Measurements from ENCODE around the gene PCAT6.
"Not testable (repeated sequence)": the region's sequence is repeated elsewhere in the genome, so short reads cannot be mapped to it uniquely, and the experiment has no call there.

The PCAT6 gene

GRCh38 chr1:202810615-202811295 is at the start of gene PCAT6:
TSS of gene PCAT6 (plus strand) at chr1:202810954.
- peak within 1 kb of the TSS; percentile 23 for H3K27ac Mint-ChIP-seq (ENCODE audit: low read depth)
- peak; percentile 63 to 72 for DNase-seq (ENCODE audit: low spot score in 2 of 2)
- H3K36me3 Mint-ChIP-seq (ENCODE audit: insufficient read depth): peaks cover 4% of the 10 kb centered on the region

GRCh38 chr1:202762019-202762418 is 48.7 kb upstream of the PCAT6 start:
- Mint-ChIP-seq H3K4me3 (no peak overlapping the region), H3K27me3 (no peaks in the 10 kb centered on the region), H3K9me3 (no peaks in the 10 kb centered on the region), H3K4me1 (no peaks in the 10 kb centered on the region), H3K36me3 (ENCODE audit: insufficient read depth) (peaks cover 41% of the 10 kb centered on the region), H3K27ac (ENCODE audit: low read depth) (peak overlapping the region; percentile 58)
- DNase-seq (ENCODE audit: low spot score in 2 of 2): no peak
- no peak for ATAC-seq (replicated peaks; ENCODE audit: extremely low read depth, poor library complexity, severe bottlenecking)

More at GRCh38 chr1:202810615-202811295, at the start of gene PCAT6:
- H3K9me3 Mint-ChIP-seq: no peaks in the 10 kb centered on the region
- H3K4me3 Mint-ChIP-seq: peak within 1 kb of the TSS; percentile 77
- peaks cover 36% of the 10 kb centered on the region for H3K4me1 Mint-ChIP-seq
- ATAC-seq (replicated peaks; ENCODE audit: extremely low read depth, poor library complexity, severe bottlenecking): peak; percentile 64
- H3K27me3 Mint-ChIP-seq: no peaks in the 10 kb centered on the region

- ATAC-seq (replicated peaks; ENCODE audit: extremely low read depth, poor library complexity, severe bottlenecking) (no peak), DNase-seq (ENCODE audit: low spot score in 2 of 2) (no peak)
- no peak overlapping the region for H3K4me3 Mint-ChIP-seq
- no peaks in the 10 kb centered on the region for H3K4me1 Mint-ChIP-seq
- no peak overlapping the region for H3K27ac Mint-ChIP-seq (ENCODE audit: low read depth)
- no peaks in the 10 kb centered on the region for H3K9me3 Mint-ChIP-seq
- H3K27me3 Mint-ChIP-seq: no peaks in the 10 kb centered on the region
- H3K36me3 Mint-ChIP-seq (ENCODE audit: insufficient read depth): peaks cover 27% of the 10 kb centered on the region
Measured at GRCh38 chr1:202765721-202766120, 45.0 kb upstream of the PCAT6 start.

DNA sequence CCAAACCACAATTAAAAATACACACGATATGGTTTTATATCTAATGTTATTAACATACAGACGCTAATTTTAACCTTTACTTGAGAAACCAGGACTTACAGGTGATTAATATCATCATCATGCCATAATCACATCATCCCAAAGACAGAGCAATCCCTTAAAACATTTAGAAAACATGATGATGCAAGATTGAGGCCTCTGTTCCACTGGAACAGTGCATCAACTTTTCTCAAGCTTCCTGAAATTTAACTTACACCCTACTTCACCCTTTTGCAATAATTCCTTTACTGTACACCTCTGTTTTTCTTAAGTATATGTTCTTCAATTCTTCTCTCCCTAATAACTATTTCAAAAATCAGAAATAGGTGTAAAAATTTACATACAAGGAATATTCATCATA is 40.6 kb upstream of the PCAT6 start:
- Mint-ChIP-seq H3K4me1 (no peaks in the 10 kb centered on the region), H3K4me3 (no peak overlapping the region), H3K27me3 (no peaks in the 10 kb centered on the region), H3K36me3 (ENCODE audit: insufficient read depth) (peaks cover 37% of the 10 kb centered on the region), H3K9me3 (no peaks in the 10 kb centered on the region), H3K27ac (ENCODE audit: low read depth) (no peak overlapping the region)
- no peak for ATAC-seq (replicated peaks; ENCODE audit: extremely low read depth, poor library complexity, severe bottlenecking)
- no peak for DNase-seq (ENCODE audit: low spot score in 2 of 2)

DNA sequence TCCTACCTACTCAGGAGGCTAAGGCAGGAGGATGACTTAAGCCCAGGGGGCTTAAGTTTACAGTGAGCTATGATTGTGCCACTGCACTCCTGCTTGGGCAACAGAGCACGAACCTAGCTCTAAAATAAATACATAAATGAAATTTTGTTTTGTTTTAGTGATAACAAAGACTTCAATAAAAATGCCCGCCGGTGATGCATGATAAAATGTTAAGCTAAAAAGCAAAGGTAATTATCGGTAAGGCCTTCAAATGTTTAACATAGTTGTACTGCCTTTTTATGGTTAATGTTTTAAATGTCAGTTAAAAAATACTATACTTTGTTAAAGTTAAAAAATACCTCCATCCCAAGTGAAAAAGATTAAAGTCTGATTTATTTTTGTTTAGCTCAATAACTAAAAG is 29.6 kb upstream of the PCAT6 start:
- Mint-ChIP-seq H3K27me3 (no peaks in the 10 kb centered on the region), H3K4me3 (no peak overlapping the region), H3K27ac (ENCODE audit: low read depth) (no peak overlapping the region), H3K9me3 (no peaks in the 10 kb centered on the region), H3K36me3 (ENCODE audit: insufficient read depth) (peaks cover 5% of the 10 kb centered on the region), H3K4me1 (peaks cover 14% of the 10 kb centered on the region)
- ATAC-seq (replicated peaks; ENCODE audit: extremely low read depth, poor library complexity, severe bottlenecking): no peak
- DNase-seq (ENCODE audit: low spot score in 2 of 2): no peak

- H3K27ac Mint-ChIP-seq (ENCODE audit: low read depth): no peak overlapping the region
- no peaks in the 10 kb centered on the region for H3K36me3 Mint-ChIP-seq (ENCODE audit: insufficient read depth)
- peaks cover 16% of the 10 kb centered on the region for H3K4me1 Mint-ChIP-seq
- DNase-seq (ENCODE audit: low spot score in 2 of 2) (no peak), ATAC-seq (replicated peaks; ENCODE audit: extremely low read depth, poor library complexity, severe bottlenecking) (no peak)
- no peaks in the 10 kb centered on the region for H3K9me3 Mint-ChIP-seq
- no peaks in the 10 kb centered on the region for H3K27me3 Mint-ChIP-seq
- H3K4me3 Mint-ChIP-seq: no peak overlapping the region
Measured at GRCh38 chr1:202786804-202787203, 23.9 kb upstream of the PCAT6 start.

GRCh38 chr1:202788800-202789199 is 22.0 kb upstream of the PCAT6 start:
- no peaks in the 10 kb centered on the region for H3K36me3 Mint-ChIP-seq (ENCODE audit: insufficient read depth)
- H3K4me1 Mint-ChIP-seq: peaks cover 16% of the 10 kb centered on the region
- no peak overlapping the region for H3K27ac Mint-ChIP-seq (ENCODE audit: low read depth)
- DNase-seq (ENCODE audit: low spot score in 2 of 2): no peak
- no peak for ATAC-seq (replicated peaks; ENCODE audit: extremely low read depth, poor library complexity, severe bottlenecking)
- no peaks in the 10 kb centered on the region for H3K27me3 Mint-ChIP-seq
- no peaks in the 10 kb centered on the region for H3K9me3 Mint-ChIP-seq
- no peak overlapping the region for H3K4me3 Mint-ChIP-seq

GRCh38 chr1:202791077-202791747 is 19.5 kb upstream of the PCAT6 start:
- no peak for DNase-seq (ENCODE audit: low spot score in 2 of 2)
- no peak overlapping the region for H3K27ac Mint-ChIP-seq (ENCODE audit: low read depth)

DNA sequence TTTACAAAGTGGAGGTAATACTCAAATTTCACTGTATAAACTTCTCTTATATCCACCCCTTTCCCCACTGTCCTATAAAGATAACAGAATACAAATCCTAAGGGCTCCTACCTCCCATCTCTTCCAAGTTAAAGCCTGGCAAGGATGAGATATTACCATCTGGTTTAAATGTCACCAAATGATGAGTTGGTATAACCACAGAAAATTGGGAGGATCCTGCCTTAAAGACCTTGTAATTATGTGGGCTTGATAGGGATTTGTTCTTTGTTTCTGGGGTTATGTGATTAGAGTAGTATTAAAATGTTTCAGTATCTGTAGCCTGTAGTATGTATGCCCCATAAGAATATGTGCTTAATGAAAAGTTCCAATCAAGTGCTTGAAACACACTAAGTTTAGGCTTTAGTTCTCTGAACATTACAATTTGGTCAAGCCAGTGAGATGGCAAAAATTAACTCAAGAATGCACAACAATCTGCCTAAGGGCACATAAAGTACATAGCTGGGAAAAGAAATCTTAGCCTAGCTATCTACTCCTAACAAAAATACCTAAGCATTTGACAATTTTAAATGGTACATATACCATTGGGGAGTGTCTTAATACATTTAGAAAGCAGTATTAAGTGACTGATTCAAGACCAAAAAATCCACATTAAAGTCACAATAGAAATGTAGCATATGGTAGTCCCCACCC is 16.6 kb upstream of the PCAT6 start:
- H3K36me3 Mint-ChIP-seq (ENCODE audit: insufficient read depth): no peaks in the 10 kb centered on the region
- H3K9me3 Mint-ChIP-seq: no peaks in the 10 kb centered on the region
- ATAC-seq (replicated peaks; ENCODE audit: extremely low read depth, poor library complexity, severe bottlenecking) (no peak), DNase-seq (ENCODE audit: low spot score in 2 of 2) (no peak)
- no peaks in the 10 kb centered on the region for H3K27me3 Mint-ChIP-seq
- H3K27ac Mint-ChIP-seq (ENCODE audit: low read depth): no peak overlapping the region
- no peak overlapping the region for H3K4me3 Mint-ChIP-seq
- peaks cover 20% of the 10 kb centered on the region for H3K4me1 Mint-ChIP-seq

More at GRCh38 chr1:202791077-202791747, 19.5 kb upstream of the PCAT6 start:
- H3K36me3 Mint-ChIP-seq (ENCODE audit: insufficient read depth): no peaks in the 10 kb centered on the region
- no peak overlapping the region for H3K4me3 Mint-ChIP-seq
- ATAC-seq (replicated peaks; ENCODE audit: extremely low read depth, poor library complexity, severe bottlenecking): no peak
- H3K4me1 Mint-ChIP-seq: peaks cover 12% of the 10 kb centered on the region
- no peaks in the 10 kb centered on the region for H3K9me3 Mint-ChIP-seq
- H3K27me3 Mint-ChIP-seq: no peaks in the 10 kb centered on the region

DNA sequence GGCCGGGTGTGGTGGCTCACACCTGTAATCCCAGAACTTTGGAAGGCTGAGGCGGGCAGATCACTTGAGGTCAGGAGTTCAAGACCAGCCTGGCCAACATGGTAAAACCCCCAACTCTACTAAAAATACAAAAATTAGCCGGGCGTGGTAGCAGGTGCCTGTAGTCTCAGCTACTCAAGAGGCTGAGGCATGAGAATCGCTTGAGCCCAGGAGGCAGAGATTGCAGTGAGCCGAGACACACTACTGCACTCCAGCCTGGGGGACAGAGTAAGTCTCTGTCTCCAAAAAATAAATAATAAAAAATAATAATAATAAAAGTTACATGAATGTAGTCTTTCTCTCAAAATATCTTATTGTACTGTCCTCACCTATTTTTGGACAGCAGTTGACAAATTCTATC is 15.8 kb upstream of the PCAT6 start:
- not testable (repeated sequence) for H3K4me3 Mint-ChIP-seq; H3K36me3 Mint-ChIP-seq (ENCODE audit: insufficient read depth); DNase-seq (ENCODE audit: low spot score in 2 of 2); ATAC-seq (replicated peaks; ENCODE audit: extremely low read depth, poor library complexity, severe bottlenecking); H3K9me3 Mint-ChIP-seq; H3K27ac Mint-ChIP-seq (ENCODE audit: low read depth); H3K27me3 Mint-ChIP-seq
- peaks cover 20% of the 10 kb centered on the region for H3K4me1 Mint-ChIP-seq

DNA sequence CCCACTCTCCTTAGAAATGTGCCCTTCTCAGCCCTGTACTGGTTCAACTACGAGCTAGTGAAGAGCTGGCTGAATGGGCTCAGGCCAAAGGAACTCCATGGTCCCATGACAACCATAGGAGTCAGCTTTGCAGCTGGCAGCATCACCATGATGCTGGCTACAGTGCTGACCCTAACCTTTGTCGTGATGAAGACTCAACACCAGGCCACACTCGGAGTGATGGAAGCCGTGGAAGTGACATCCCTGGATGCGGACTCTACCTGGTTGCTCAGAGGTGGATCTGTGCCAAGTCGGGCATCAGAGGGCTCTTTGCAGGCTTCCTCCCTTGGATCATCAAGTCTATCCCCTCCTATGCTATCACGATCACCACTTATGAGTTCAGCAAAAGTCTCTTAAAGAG is 14.1 kb upstream of the PCAT6 start:
- no peak overlapping the region for H3K4me3 Mint-ChIP-seq
- no peaks in the 10 kb centered on the region for H3K9me3 Mint-ChIP-seq
- no peak overlapping the region for H3K27ac Mint-ChIP-seq (ENCODE audit: low read depth)
- peaks cover 5% of the 10 kb centered on the region for H3K36me3 Mint-ChIP-seq (ENCODE audit: insufficient read depth)
- peaks cover 27% of the 10 kb centered on the region for H3K4me1 Mint-ChIP-seq
- DNase-seq (ENCODE audit: low spot score in 2 of 2) (no peak), ATAC-seq (replicated peaks; ENCODE audit: extremely low read depth, poor library complexity, severe bottlenecking) (no peak)
- no peaks in the 10 kb centered on the region for H3K27me3 Mint-ChIP-seq

DNA sequence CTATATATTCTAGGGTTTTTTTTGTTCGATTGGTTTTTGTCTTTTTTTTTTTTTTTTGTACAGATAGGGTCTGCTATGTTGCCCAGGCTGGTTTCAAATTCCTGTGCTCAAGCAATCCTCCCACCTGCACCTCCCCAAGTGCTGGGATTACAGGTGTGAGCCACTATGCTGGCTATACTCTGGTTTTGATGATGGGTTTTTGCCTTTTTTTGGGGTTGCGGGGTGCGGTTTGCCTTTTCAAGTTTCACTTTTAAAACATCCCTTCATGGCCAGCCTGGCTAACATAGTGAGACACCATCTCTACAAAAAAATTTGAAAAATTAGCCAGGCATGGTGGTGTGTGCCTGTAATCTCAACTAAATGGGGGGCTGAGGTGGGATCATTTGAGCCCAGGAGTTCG is 12.5 kb upstream of the PCAT6 start:
- no peak for DNase-seq (ENCODE audit: low spot score in 2 of 2)
- Mint-ChIP-seq H3K4me1 (peaks cover 27% of the 10 kb centered on the region), H3K4me3 (no peak overlapping the region), H3K9me3 (no peaks in the 10 kb centered on the region), H3K36me3 (ENCODE audit: insufficient read depth) (peaks cover 5% of the 10 kb centered on the region), H3K27me3 (no peaks in the 10 kb centered on the region), H3K27ac (ENCODE audit: low read depth) (no peak overlapping the region)
- no peak for ATAC-seq (replicated peaks; ENCODE audit: extremely low read depth, poor library complexity, severe bottlenecking)
